Measurements from ENCODE around the gene LRIG2. TPM values are rescaled to one million over a fixed set of nuclear protein-coding genes. Genes with fewer than 3 reads are reported as not detected.

The LRIG2 gene
- total and polyA plus RNA-seq, 3 experiments from 2014 or later, result 7.7 to 8.2 (median 8.1) TPM

DNA sequence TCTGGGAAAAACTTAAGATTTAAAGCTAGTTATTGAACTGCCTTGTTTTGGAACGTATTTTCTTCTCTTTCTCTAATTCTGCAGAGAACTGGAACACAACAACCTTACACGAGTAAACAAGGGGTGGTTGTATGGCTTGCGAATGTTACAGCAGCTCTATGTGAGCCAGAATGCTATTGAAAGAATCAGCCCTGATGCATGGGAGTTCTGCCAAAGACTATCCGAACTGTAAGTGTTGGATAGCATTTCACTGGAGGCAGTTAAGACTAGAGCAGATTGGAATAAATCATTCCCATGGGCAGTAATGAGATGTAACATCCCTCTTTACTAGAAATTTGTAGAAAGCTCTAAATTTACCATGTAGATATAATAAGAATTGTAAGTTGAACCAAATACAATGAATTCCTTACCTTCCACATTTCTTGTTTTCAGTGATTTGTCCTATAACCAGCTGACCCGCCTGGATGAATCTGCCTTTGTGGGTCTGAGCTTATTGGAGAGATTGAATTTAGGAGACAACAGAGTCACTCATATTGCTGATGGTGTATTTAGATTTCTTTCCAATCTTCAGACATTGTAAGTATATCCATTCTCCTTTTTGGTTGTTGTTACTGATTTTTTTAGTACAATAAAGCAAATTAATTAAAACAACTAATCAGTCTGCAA, 22.9 kb downstream of the LRIG2 start:
- POLR2A ChIA-PET, result no interaction called here
- Mint-ChIP-seq H3K9me3 (no peaks in the 10 kb centered on the region), H3K4me3 (no peak overlapping the region), H3K4me1 (peaks cover 10 to 11% (median 11%) of the 10 kb centered on the region in 3 donors), H3K36me3 (peaks cover 9 to 85% (median 19%) of the 10 kb centered on the region in 3 donors), H3K27ac (peak overlapping the region in 1 of 8 donors; percentile 33), H3K27me3 (no peaks in the 10 kb centered on the region)
- Histone ChIP-seq H3K9me3 (ENCODE audit: low read length) (no peaks in the 10 kb centered on the region), H3K36me3 (ENCODE audit: insufficient read depth, low read length) (peaks cover 45% of the 10 kb centered on the region), H3K27me3 (ENCODE audit: insufficient read depth, low read length, poor library complexity, severe bottlenecking) (no peaks in the 10 kb centered on the region), H3K27ac (ENCODE audit: low read depth, low read length) (no peak overlapping the region), H3K4me1 (ENCODE audit: insufficient read depth, low read length) (no peaks in the 10 kb centered on the region), H3K4me3 (ENCODE audit: low read length) (no peak overlapping the region)
- CTCF ChIA-PET, result interaction anchor here (2.9 kb wide), 1 partner anchor 23 kb away, joined by 11 read pairs; the partner anchor contains the start of gene LRIG2
- DNase-seq, result no peak

- no peaks in the 10 kb centered on the region for H3K27me3 ChIP-seq (ENCODE audit: insufficient read depth, low read length, poor library complexity, severe bottlenecking)
- no peaks in the 10 kb centered on the region for H3K27me3 Mint-ChIP-seq
- no peak overlapping the region for H3K27ac ChIP-seq (ENCODE audit: low read depth, low read length)
- peaks cover 8 to 9% (median 8%) of the 10 kb centered on the region in 3 donors for H3K4me1 Mint-ChIP-seq
- H3K4me3 Mint-ChIP-seq, result no peak overlapping the region
- no peaks in the 10 kb centered on the region for H3K9me3 Mint-ChIP-seq
- ChIA-PET CTCF (interaction anchor here (2.9 kb wide), 1 partner anchor 24 kb away, joined by 11 read pairs; the partner anchor contains the start of gene LRIG2), POLR2A (no interaction called here)
- H3K9me3 ChIP-seq (ENCODE audit: low read length), result no peaks in the 10 kb centered on the region
- H3K4me1 ChIP-seq (ENCODE audit: insufficient read depth, low read length), result no peaks in the 10 kb centered on the region
- no peak for DNase-seq
- H3K27ac Mint-ChIP-seq, result peak overlapping the region in 2 of 8 donors; percentile 33 to 61
- H3K36me3 Mint-ChIP-seq, result peaks cover 9 to 87% (median 21%) of the 10 kb centered on the region in 3 donors
- H3K4me3 ChIP-seq (ENCODE audit: low read length), result no peak overlapping the region
- peaks cover 45% of the 10 kb centered on the region for H3K36me3 ChIP-seq (ENCODE audit: insufficient read depth, low read length)
These were observed 23.5 kb downstream of the LRIG2 start for GRCh38 chr1:113096493-113096892.

- no peaks in the 10 kb centered on the region for H3K4me1 ChIP-seq (ENCODE audit: insufficient read depth, low read length)
- peaks cover 0 to 1% of the 10 kb centered on the region in 2 donors for H3K27me3 Mint-ChIP-seq
- no peaks in the 10 kb centered on the region for H3K9me3 ChIP-seq (ENCODE audit: low read length)
- DNase-seq, result no peak
- peak overlapping the region in 3 of 8 donors; percentile 58 to 78 (median 71) for H3K27ac Mint-ChIP-seq
- H3K27ac ChIP-seq (ENCODE audit: low read depth, low read length), result no peak overlapping the region
- H3K27me3 ChIP-seq (ENCODE audit: insufficient read depth, low read length, poor library complexity, severe bottlenecking), result no peaks in the 10 kb centered on the region
- ChIA-PET POLR2A (no interaction called here), CTCF (no interaction called here)
- H3K4me3 Mint-ChIP-seq, result no peak overlapping the region
- no peak overlapping the region for H3K4me3 ChIP-seq (ENCODE audit: low read length)
- H3K36me3 ChIP-seq (ENCODE audit: insufficient read depth, low read length), result peaks cover 47% of the 10 kb centered on the region
- peaks cover 7 to 86% (median 16%) of the 10 kb centered on the region in 3 donors for H3K36me3 Mint-ChIP-seq
- no peaks in the 10 kb centered on the region for H3K9me3 Mint-ChIP-seq
- H3K4me1 Mint-ChIP-seq, result peaks cover 0 to 3% (median 0%) of the 10 kb centered on the region in 3 donors
These were observed 28.6 kb downstream of the LRIG2 start for GRCh38 chr1:113101588-113101987.

GRCh38 chr1:113103048-113103447, 30.1 kb downstream of the LRIG2 start:
- Histone ChIP-seq H3K27ac (ENCODE audit: low read depth, low read length) (no peak overlapping the region), H3K9me3 (ENCODE audit: low read length) (no peaks in the 10 kb centered on the region), H3K4me1 (ENCODE audit: insufficient read depth, low read length) (no peaks in the 10 kb centered on the region), H3K27me3 (ENCODE audit: insufficient read depth, low read length, poor library complexity, severe bottlenecking) (no peaks in the 10 kb centered on the region), H3K36me3 (ENCODE audit: insufficient read depth, low read length) (peaks cover 48% of the 10 kb centered on the region), H3K4me3 (ENCODE audit: low read length) (no peak overlapping the region)
- Mint-ChIP-seq H3K4me1 (peaks cover 0 to 3% (median 0%) of the 10 kb centered on the region in 3 donors), H3K4me3 (no peak overlapping the region), H3K9me3 (no peaks in the 10 kb centered on the region), H3K27ac (peak overlapping the region in 1 of 8 donors; percentile 9), H3K27me3 (peaks cover 0 to 1% of the 10 kb centered on the region in 2 donors), H3K36me3 (peaks cover 5 to 87% (median 25%) of the 10 kb centered on the region in 3 donors)
- DNase-seq, result no peak
- ChIA-PET CTCF (no interaction called here), POLR2A (no interaction called here)

- Mint-ChIP-seq H3K27ac (peak overlapping the region in 1 of 8 donors; percentile 90), H3K4me3 (no peak overlapping the region), H3K36me3 (peaks cover 7 to 83% (median 27%) of the 10 kb centered on the region in 3 donors), H3K4me1 (peaks cover 0 to 3% (median 0%) of the 10 kb centered on the region in 3 donors), H3K9me3 (no peaks in the 10 kb centered on the region), H3K27me3 (peaks cover 0 to 1% of the 10 kb centered on the region in 2 donors)
- CTCF ChIA-PET, result interaction anchor here (1.3 kb wide), 1 partner anchor 31 kb away, joined by 3 read pairs; no protein-coding TSS in a partner anchor
- H3K36me3 ChIP-seq (ENCODE audit: insufficient read depth, low read length), result peaks cover 41% of the 10 kb centered on the region
- H3K4me1 ChIP-seq (ENCODE audit: insufficient read depth, low read length), result no peaks in the 10 kb centered on the region
- H3K27ac ChIP-seq (ENCODE audit: low read depth, low read length), result no peak overlapping the region
- no peak overlapping the region for H3K4me3 ChIP-seq (ENCODE audit: low read length)
- POLR2A ChIA-PET, result no interaction called here
- DNase-seq, result no peak
- no peaks in the 10 kb centered on the region for H3K9me3 ChIP-seq (ENCODE audit: low read length)
- H3K27me3 ChIP-seq (ENCODE audit: insufficient read depth, low read length, poor library complexity, severe bottlenecking), result no peaks in the 10 kb centered on the region
These were observed 31.0 kb downstream of the LRIG2 start for GRCh38 chr1:113103977-113104376.

GRCh38 chr1:113106910-113107309, 33.9 kb downstream of the LRIG2 start:
- peaks cover 0 to 3% (median 0%) of the 10 kb centered on the region in 3 donors for H3K4me1 Mint-ChIP-seq
- peaks cover 9 to 86% (median 26%) of the 10 kb centered on the region in 3 donors for H3K36me3 Mint-ChIP-seq

GRCh38 chr1:113109908-113110554, 37.0 kb downstream of the LRIG2 start:
- peak overlapping the region in 3 of 8 donors; percentile 52 to 76 (median 61) for H3K27ac Mint-ChIP-seq
- peaks cover 11 to 84% (median 29%) of the 10 kb centered on the region in 3 donors for H3K36me3 Mint-ChIP-seq
- no peaks in the 10 kb centered on the region for H3K9me3 ChIP-seq (ENCODE audit: low read length)
- no peak for DNase-seq
- H3K4me3 ChIP-seq (ENCODE audit: low read length), result no peak overlapping the region
- ChIA-PET CTCF (no interaction called here), POLR2A (no interaction called here)
- no peak overlapping the region for H3K4me3 Mint-ChIP-seq
- no peaks in the 10 kb centered on the region for H3K4me1 ChIP-seq (ENCODE audit: insufficient read depth, low read length)
- no peaks in the 10 kb centered on the region for H3K27me3 ChIP-seq (ENCODE audit: insufficient read depth, low read length, poor library complexity, severe bottlenecking)
- no peak overlapping the region for H3K27ac ChIP-seq (ENCODE audit: low read depth, low read length)
- H3K36me3 ChIP-seq (ENCODE audit: insufficient read depth, low read length), result peaks cover 35% of the 10 kb centered on the region
- H3K9me3 Mint-ChIP-seq, result no peaks in the 10 kb centered on the region
- no peaks in the 10 kb centered on the region for H3K27me3 Mint-ChIP-seq
- H3K4me1 Mint-ChIP-seq, result no peaks in the 10 kb centered on the region

More at GRCh38 chr1:113106910-113107309, 33.9 kb downstream of the LRIG2 start:
- no peaks in the 10 kb centered on the region for H3K9me3 Mint-ChIP-seq
- H3K4me3 Mint-ChIP-seq, result no peak overlapping the region
- Histone ChIP-seq H3K9me3 (ENCODE audit: low read length) (no peaks in the 10 kb centered on the region), H3K27ac (ENCODE audit: low read depth, low read length) (no peak overlapping the region), H3K27me3 (ENCODE audit: insufficient read depth, low read length, poor library complexity, severe bottlenecking) (no peaks in the 10 kb centered on the region), H3K36me3 (ENCODE audit: insufficient read depth, low read length) (peaks cover 40% of the 10 kb centered on the region), H3K4me1 (ENCODE audit: insufficient read depth, low read length) (no peaks in the 10 kb centered on the region), H3K4me3 (ENCODE audit: low read length) (no peak overlapping the region)
- DNase-seq, result no peak
- ChIA-PET POLR2A (no interaction called here), CTCF (no interaction called here)
- H3K27me3 Mint-ChIP-seq, result peaks cover 0 to 1% of the 10 kb centered on the region in 2 donors
- H3K27ac Mint-ChIP-seq, result peak overlapping the region in 3 of 8 donors; percentile 36 to 74 (median 70)

GRCh38 chr1:113118266-113118665, 45.3 kb downstream of the LRIG2 start:
- CTCF ChIA-PET, result no interaction called here

More at GRCh38 chr1:113118266-113118665, 45.3 kb downstream of the LRIG2 start:
- no peak for DNase-seq
- H3K4me1 Mint-ChIP-seq, result no peaks in the 10 kb centered on the region
- no peak overlapping the region for H3K27ac ChIP-seq (ENCODE audit: low read depth, low read length)
- H3K4me1 ChIP-seq (ENCODE audit: insufficient read depth, low read length), result no peaks in the 10 kb centered on the region
- POLR2A ChIA-PET, result no interaction called here
- no peaks in the 10 kb centered on the region for H3K27me3 Mint-ChIP-seq
- H3K4me3 Mint-ChIP-seq, result no peak overlapping the region
- no peak overlapping the region for H3K4me3 ChIP-seq (ENCODE audit: low read length)
- no peaks in the 10 kb centered on the region for H3K9me3 ChIP-seq (ENCODE audit: low read length)
- peak overlapping the region in 1 of 8 donors; percentile 9 for H3K27ac Mint-ChIP-seq
- peaks cover 15 to 85% (median 22%) of the 10 kb centered on the region in 3 donors for H3K36me3 Mint-ChIP-seq
- H3K9me3 Mint-ChIP-seq, result no peaks in the 10 kb centered on the region
- no peaks in the 10 kb centered on the region for H3K27me3 ChIP-seq (ENCODE audit: insufficient read depth, low read length, poor library complexity, severe bottlenecking)
- H3K36me3 ChIP-seq (ENCODE audit: insufficient read depth, low read length), result peaks cover 53% of the 10 kb centered on the region

All from CD8-positive, alpha-beta memory T cell (primary cell).